ENCODE measurements around the gene ROS1.

Gene ROS1

DNA sequence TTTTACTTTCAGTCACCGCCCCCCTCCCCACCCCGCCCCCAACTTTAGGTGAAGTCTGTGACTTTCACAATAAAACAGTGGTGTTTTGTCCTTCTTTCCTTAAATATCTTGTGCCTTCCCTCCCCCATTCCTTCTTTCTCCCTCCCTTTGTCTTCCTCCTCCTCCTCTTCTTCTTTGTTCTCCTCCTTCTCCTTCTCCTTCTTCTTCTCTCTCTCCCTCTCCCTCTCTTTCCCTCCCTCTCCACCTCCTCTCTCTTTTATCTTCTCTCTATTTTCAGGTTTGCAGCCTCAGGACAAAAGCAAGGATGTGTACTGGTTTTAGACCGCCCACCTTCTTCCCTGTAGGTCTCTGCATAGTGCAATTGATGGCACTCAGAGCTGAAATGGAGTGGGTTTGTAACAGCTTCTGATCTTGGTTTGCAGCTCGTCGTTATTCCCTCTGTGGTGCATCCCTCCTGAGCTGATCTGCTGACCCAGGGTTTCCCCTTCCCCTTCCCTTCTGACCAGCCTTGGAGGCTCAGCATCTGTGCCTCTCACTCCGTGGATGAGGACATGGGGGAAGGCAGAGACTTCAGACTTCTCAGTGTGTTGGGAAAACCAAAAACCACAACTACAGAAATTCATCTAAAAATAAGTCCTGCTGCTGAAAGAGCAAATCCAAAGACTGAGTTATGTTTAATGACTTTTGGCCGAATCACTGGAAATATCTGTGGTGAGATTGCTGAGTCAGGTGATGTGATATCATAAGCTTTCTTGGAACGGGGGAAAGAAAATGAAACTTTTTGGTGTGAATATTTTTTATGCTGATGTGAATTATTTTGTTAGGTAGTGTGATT, 153.5 kb downstream of the ROS1 start:
- ATAC-seq (replicated peaks) = no peak
- no peak overlapping the region for H3K27ac Mint-ChIP-seq
- no peak for DNase-seq
- no peaks in the 10 kb centered on the region for H3K9me3 Mint-ChIP-seq
- no peaks in the 10 kb centered on the region for H3K36me3 Mint-ChIP-seq (ENCODE audit: insufficient read depth)
- peaks cover 0 to 5% of the 10 kb centered on the region in 2 donors for H3K4me1 Mint-ChIP-seq (ENCODE audit: low read depth in 2 of 2)
- H3K27me3 Mint-ChIP-seq = peaks cover 66 to 80% of the 10 kb centered on the region in 2 donors
- no peak overlapping the region for H3K4me3 Mint-ChIP-seq

DNA sequence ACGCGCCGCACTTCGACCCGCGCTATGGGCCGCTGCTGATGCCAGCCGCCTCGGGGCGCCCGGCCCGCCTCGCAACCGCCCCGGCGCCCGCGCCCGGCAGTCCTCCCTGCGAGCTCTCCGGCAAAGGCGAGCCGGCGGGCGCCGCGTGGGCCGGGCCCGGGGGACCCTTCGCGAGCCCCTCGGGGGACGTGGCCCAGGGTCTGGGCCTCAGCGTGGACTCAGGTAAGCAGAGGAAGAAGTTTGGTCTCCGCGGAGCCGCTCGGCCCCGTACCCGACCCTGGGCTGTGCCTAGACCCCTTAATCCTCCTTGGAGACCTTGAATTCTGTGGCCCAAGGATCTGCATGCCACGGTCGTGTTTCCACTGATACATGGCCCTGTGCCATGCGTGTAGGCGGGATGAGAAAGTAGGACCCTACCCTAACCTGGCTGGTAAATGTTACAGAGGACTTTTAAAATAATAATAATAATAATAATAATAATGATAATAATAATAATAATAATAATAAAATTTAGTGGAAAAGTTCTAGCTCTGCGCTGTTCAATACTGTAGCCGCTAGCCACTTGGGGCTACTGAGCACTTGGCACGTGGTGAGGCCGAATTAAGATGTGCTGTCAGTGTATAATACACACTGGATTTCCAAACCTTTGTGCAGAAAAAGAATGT, 154.8 kb downstream of the ROS1 start:
- Mint-ChIP-seq H3K9me3 (no peaks in the 10 kb centered on the region), H3K4me1 (ENCODE audit: low read depth in 2 of 2) (peaks cover 0 to 5% of the 10 kb centered on the region in 2 donors), H3K27me3 (peaks cover 77 to 88% of the 10 kb centered on the region in 2 donors), H3K27ac (no peak overlapping the region), H3K36me3 (ENCODE audit: insufficient read depth) (no peaks in the 10 kb centered on the region), H3K4me3 (no peak overlapping the region)
- ATAC-seq (replicated peaks) (no peak), DNase-seq (no peak)

DNA sequence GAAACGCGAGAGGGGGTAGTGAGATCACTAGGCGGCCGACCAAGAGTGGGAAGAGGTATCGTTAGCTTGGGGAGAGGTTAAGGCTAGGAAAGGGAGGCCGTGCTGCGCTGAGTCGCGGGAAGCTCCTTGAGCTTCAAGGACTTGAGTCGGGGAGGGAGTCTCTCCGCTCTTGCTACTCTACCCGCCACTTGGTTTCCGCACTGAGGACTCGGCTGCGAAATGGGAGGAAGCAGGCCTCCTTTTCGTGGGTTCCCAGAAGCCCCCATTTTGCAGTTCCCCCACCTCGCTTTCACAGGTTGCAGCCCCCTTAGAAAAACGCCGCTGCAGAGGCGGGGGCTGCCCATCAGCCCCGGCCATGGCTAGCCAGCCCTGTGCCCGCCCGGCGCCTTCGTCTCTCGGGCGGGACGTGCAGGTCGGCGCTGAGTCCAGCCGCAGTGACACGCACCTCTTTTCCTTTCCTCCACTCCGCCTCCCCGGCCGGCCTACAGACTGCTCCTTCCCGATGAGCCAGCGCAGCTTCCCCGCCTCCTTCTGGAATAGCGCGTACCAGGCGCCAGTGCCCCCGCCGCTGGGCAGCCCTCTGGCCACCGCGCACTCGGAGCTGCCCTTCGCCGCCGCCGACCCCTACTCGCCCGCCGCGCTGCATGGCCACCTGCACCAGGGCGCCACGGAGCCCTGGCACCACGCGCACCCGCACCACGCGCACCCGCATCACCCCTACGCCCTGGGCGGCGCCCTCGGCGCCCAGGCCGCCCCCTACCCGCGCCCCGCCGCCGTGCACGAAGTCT, 155.5 kb downstream of the ROS1 start:
- no peaks in the 10 kb centered on the region for H3K9me3 Mint-ChIP-seq
- H3K27me3 Mint-ChIP-seq = peaks cover 72 to 84% of the 10 kb centered on the region in 2 donors
- peaks cover 0 to 5% of the 10 kb centered on the region in 2 donors for H3K4me1 Mint-ChIP-seq (ENCODE audit: low read depth in 2 of 2)
- H3K4me3 Mint-ChIP-seq = no peak overlapping the region
- H3K36me3 Mint-ChIP-seq (ENCODE audit: insufficient read depth) = no peaks in the 10 kb centered on the region
- DNase-seq (no peak), ATAC-seq (replicated peaks) (no peak)
- no peak overlapping the region for H3K27ac Mint-ChIP-seq

- Mint-ChIP-seq H3K4me1 (ENCODE audit: low read depth in 2 of 2) (peaks cover under 1 to 8% of the 10 kb centered on the region in 2 donors), H3K27ac (no peak overlapping the region), H3K27me3 (peaks cover 72 to 81% of the 10 kb centered on the region in 2 donors), H3K4me3 (no peak overlapping the region), H3K9me3 (no peaks in the 10 kb centered on the region), H3K36me3 (ENCODE audit: insufficient read depth) (no peaks in the 10 kb centered on the region)
- DNase-seq (no peak), ATAC-seq (replicated peaks) (no peak)
Measured at GRCh38 chr6:117269638-117270054, 156.1 kb downstream of the ROS1 start.

GRCh38 chr6:117268924-117269323, 156.8 kb downstream of the ROS1 start:
- Mint-ChIP-seq H3K4me3 (no peak overlapping the region), H3K27ac (no peak overlapping the region), H3K36me3 (ENCODE audit: insufficient read depth) (no peaks in the 10 kb centered on the region), H3K9me3 (no peaks in the 10 kb centered on the region), H3K27me3 (peaks cover 76 to 81% of the 10 kb centered on the region in 2 donors), H3K4me1 (ENCODE audit: low read depth in 2 of 2) (peaks cover 6 to 12% of the 10 kb centered on the region in 2 donors)
- ATAC-seq (replicated peaks) = no peak
- DNase-seq = no peak

- peaks cover 76 to 81% of the 10 kb centered on the region in 2 donors for H3K27me3 Mint-ChIP-seq
- DNase-seq = no peak
- ATAC-seq (replicated peaks) = no peak
- H3K27ac Mint-ChIP-seq = no peak overlapping the region
- H3K4me3 Mint-ChIP-seq = no peak overlapping the region
- H3K4me1 Mint-ChIP-seq (ENCODE audit: low read depth in 2 of 2) = peaks cover 6 to 12% of the 10 kb centered on the region in 2 donors
- H3K9me3 Mint-ChIP-seq = no peaks in the 10 kb centered on the region
- H3K36me3 Mint-ChIP-seq (ENCODE audit: insufficient read depth) = no peaks in the 10 kb centered on the region
Measured at GRCh38 chr6:117267766-117268534, 157.8 kb downstream of the ROS1 start.

GRCh38 chr6:117267054-117267347, 158.7 kb downstream of the ROS1 start:
- Mint-ChIP-seq H3K36me3 (ENCODE audit: insufficient read depth) (no peaks in the 10 kb centered on the region), H3K27me3 (peaks cover 75 to 81% of the 10 kb centered on the region in 2 donors), H3K27ac (no peak overlapping the region), H3K4me1 (ENCODE audit: low read depth in 2 of 2) (peaks cover 6 to 8% of the 10 kb centered on the region in 2 donors), H3K4me3 (no peak overlapping the region), H3K9me3 (peaks cover 0 to 2% of the 10 kb centered on the region in 2 donors)
- DNase-seq (no peak), ATAC-seq (replicated peaks) (no peak)

- Mint-ChIP-seq H3K4me1 (ENCODE audit: low read depth in 2 of 2) (peaks cover 6 to 8% of the 10 kb centered on the region in 2 donors), H3K36me3 (ENCODE audit: insufficient read depth) (no peaks in the 10 kb centered on the region), H3K9me3 (peaks cover 0 to 2% of the 10 kb centered on the region in 2 donors), H3K27ac (no peak overlapping the region), H3K27me3 (peaks cover 76 to 80% of the 10 kb centered on the region in 2 donors), H3K4me3 (no peak overlapping the region)
- ATAC-seq (replicated peaks) = no peak
- no peak for DNase-seq
Measured at GRCh38 chr6:117266257-117267053, 159.3 kb downstream of the ROS1 start.

- Mint-ChIP-seq H3K27me3 (peaks cover 78 to 86% of the 10 kb centered on the region in 2 donors), H3K27ac (no peak within 1 kb of the TSS)
- DNase-seq = no peak
Measured at GRCh38 chr6:117265410-117266256, 160.1 kb downstream of the ROS1 start, which contains the start of gene VGLL2. TSS of gene VGLL2 (plus strand) at chr6:117265558. CDS start at chr6:117265764, 206 bp downstream.

DNA sequence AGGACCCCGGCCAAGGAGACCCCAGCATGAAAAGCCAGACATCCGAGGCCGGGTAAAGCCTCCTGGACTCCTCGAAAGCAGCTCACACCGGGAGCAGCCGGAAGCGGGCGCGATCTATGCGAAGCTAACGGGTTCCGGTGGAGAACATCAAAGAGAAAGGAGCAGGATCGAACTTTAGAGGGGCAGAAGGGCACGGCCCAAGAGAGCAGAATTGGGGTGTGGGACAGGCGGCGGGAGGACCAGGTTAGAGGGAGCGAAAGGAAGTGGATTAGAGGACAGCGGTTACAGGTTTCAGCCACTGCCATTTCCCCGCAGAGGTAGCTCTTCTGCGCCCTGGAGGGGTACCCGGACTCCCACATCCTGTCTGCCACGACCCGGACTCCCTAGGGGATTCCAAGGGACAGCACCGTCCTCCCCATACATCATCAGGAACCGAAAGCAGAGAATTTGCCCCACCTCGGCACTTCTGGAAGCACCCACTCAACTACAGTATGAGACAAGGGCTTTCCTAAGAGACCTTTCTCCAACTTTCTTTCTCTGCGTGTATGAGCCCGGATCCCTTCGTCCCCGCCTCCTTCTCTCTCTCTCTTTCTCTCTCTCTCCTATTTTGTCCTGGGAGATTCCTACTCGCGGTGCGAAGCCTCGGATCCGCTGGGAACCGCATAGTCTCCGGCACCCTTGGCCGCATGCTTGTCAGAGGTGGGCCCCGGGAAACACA, 160.9 kb downstream of the ROS1 start:
- Mint-ChIP-seq H3K27me3 (peaks cover 81 to 84% of the 10 kb centered on the region in 2 donors), H3K9me3 (peaks cover 0 to 2% of the 10 kb centered on the region in 2 donors), H3K36me3 (ENCODE audit: insufficient read depth) (no peaks in the 10 kb centered on the region), H3K27ac (no peak overlapping the region), H3K4me1 (ENCODE audit: low read depth in 2 of 2) (peaks cover 6 to 8% of the 10 kb centered on the region in 2 donors), H3K4me3 (peak overlapping the region; percentile 28 to 48)
- no peak for DNase-seq
- no peak for ATAC-seq (replicated peaks)

More at GRCh38 chr6:117265410-117266256, 160.1 kb downstream of the ROS1 start, which contains the start of gene VGLL2:
- peak within 1 kb of the TSS; percentile 28 to 48 for H3K4me3 Mint-ChIP-seq
- no peak for ATAC-seq (replicated peaks)
- H3K36me3 Mint-ChIP-seq (ENCODE audit: insufficient read depth) = no peaks in the 10 kb centered on the region
- peaks cover 6 to 8% of the 10 kb centered on the region in 2 donors for H3K4me1 Mint-ChIP-seq (ENCODE audit: low read depth in 2 of 2)
- H3K9me3 Mint-ChIP-seq = peaks cover 0 to 2% of the 10 kb centered on the region in 2 donors

- H3K9me3 Mint-ChIP-seq = peaks cover 0 to 2% of the 10 kb centered on the region in 2 donors
- H3K27me3 Mint-ChIP-seq = peaks cover 79 to 80% of the 10 kb centered on the region in 2 donors
- H3K36me3 Mint-ChIP-seq (ENCODE audit: insufficient read depth) = no peaks in the 10 kb centered on the region
- ATAC-seq (replicated peaks) (no peak), DNase-seq (no peak)
- H3K4me1 Mint-ChIP-seq (ENCODE audit: low read depth in 2 of 2) = peaks cover 6 to 8% of the 10 kb centered on the region in 2 donors
- H3K4me3 Mint-ChIP-seq = peak overlapping the region; percentile 28 to 48
- no peak overlapping the region for H3K27ac Mint-ChIP-seq
Measured at GRCh38 chr6:117264369-117264691, 161.4 kb downstream of the ROS1 start.

Measured in effector memory CD8-positive, alpha-beta T cell (primary cell).